ENCODE measurements around the gene ADD3. TPM values are rescaled to one million over a fixed set of nuclear protein-coding genes. Genes with fewer than 3 reads are reported as not detected.

ADD3 gene
- total and polyA plus RNA-seq, 10 of the 15 experiments (the other 5 are each of a cell fraction or from before 2014, with no cell fraction given), result 27.3 to 129 (median 67.8) TPM

DNA sequence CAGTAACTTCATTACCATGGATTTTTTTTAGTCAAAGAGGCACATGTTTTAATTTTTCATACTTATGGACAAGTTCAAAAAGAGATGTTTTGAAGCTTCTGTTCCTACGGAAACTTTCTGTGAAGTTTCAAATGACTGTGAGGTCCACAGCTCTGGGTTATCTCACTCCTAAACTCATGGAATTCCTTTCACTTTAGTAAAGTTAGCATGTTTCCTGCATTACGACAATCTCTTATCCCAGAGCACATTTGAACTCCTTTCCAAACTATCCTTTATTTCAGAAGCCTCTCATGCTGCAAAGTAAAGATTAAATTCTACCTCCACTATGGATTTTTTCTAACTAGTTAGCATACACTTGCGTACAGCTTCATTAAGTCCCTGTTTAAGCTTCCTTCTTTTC is 15.3 kb upstream of the ADD3 start:
- peaks cover 8% of the 10 kb centered on the region for H3K4me1 ChIP-seq (ENCODE audit: control insufficient read depth, insufficient read depth, low read length)
- ChIA-PET RAD21 (ENCODE audit: unreplicated experiment) (interaction anchor here (1.0 to 1.7 kb wide), 5 partner anchors 10 to 144 kb away, joined by 3 to 5 read pairs (median 5); no protein-coding TSS in a partner anchor), POLR2A (interaction anchor here (1.0 kb wide), 1 partner anchor 15 kb away, joined by 3 read pairs; the partner anchor contains the start of gene ADD3), CTCF (interaction anchor here (1.1 to 7.8 kb wide), 7 partner anchors 15 to 287 kb away, joined by 3 to 54 read pairs (median 7); no protein-coding TSS in a partner anchor), SMC1A (ENCODE audit: uncharacterized antibody, unreplicated experiment) (interaction anchor here (0.6 to 1.9 kb wide), 8 partner anchors 10 to 286 kb away, joined by 3 to 8 read pairs (median 4); no protein-coding TSS in a partner anchor)
- no peak overlapping the region for H3K9ac ChIP-seq (ENCODE audit: control insufficient read depth, insufficient read depth, low read length)
- H3K4me2 ChIP-seq (ENCODE audit: control insufficient read depth, insufficient read depth), result no peak overlapping the region
- H3K27me3 ChIP-seq (replicated peaks in 1 of 2; ENCODE audit: control insufficient read depth in 2 of 2, insufficient read depth in 2 of 2, low read length in 1 of 2), result no peaks in the 10 kb centered on the region
- in situ Hi-C loops (cut with MboI) (no loop called here), intact Hi-C loops (cut with micrococcal nuclease; ENCODE audit: unreplicated experiment) (no loop called here)
- DNase-seq (ENCODE audit: low read depth, low spot score) (no peak), FAIRE-seq (no peak), ATAC-seq (no peak)
- H3K36me3 ChIP-seq (ENCODE audit: control insufficient read depth in 2 of 2, insufficient read depth in 2 of 2, low read length in 1 of 2), result no peaks in the 10 kb centered on the region
- H4K20me1 ChIP-seq (ENCODE audit: control insufficient read depth, insufficient read depth), result no peaks in the 10 kb centered on the region
- no peak overlapping the region for H3K27ac ChIP-seq (ENCODE audit: control insufficient read depth, insufficient read depth)
- no peaks in the 10 kb centered on the region; the same call in 2 of the 3 replicates for H3K9me3 ChIP-seq (replicated peaks; ENCODE audit: control insufficient read depth, insufficient read depth, low read length)
- H3K4me3 ChIP-seq, result no peak overlapping the region
- 89% methylated on average over 3 of the region's 3 CpGs for WGBS (ENCODE audit: insufficient coverage, insufficient replicate concordance, low lambda C conversion rate, missing lambda C conversion rate)
- TF ChIP-seq PAX8 (IDR thresholded peaks at IDR 0.05) (no peak), ZSCAN29 (IDR thresholded peaks at IDR 0.05) (no peak), POLR2AphosphoS2 (IDR thresholded peaks at IDR 0.05; ENCODE audit: low read depth, low read length) (no peak), POLR2AphosphoS5 (IDR thresholded peaks at IDR 0.05; ENCODE audit: low read length) (no peak), RELA (IDR thresholded peaks at IDR 0.05; ENCODE audit: borderline replicate concordance, partially characterized antibody) (no peak), BCL11A (IDR thresholded peaks at IDR 0.05; ENCODE audit: low read depth, low read length) (no peak), TCF7 (IDR thresholded peaks at IDR 0.05; ENCODE audit: borderline replicate concordance) (no peak), TCF3 (IDR thresholded peaks at IDR 0.05; ENCODE audit: borderline replicate concordance, insufficient read depth, low read depth, low read length) (no peak), MXI1 (IDR thresholded peaks at IDR 0.05; ENCODE audit: low read depth, low read length) (no peak), SRF (IDR thresholded peaks at IDR 0.05; ENCODE audit: low read depth in 2 of 2, low read length in 2 of 2) (no peak)
- TF ChIP-seq, protein P1, sequence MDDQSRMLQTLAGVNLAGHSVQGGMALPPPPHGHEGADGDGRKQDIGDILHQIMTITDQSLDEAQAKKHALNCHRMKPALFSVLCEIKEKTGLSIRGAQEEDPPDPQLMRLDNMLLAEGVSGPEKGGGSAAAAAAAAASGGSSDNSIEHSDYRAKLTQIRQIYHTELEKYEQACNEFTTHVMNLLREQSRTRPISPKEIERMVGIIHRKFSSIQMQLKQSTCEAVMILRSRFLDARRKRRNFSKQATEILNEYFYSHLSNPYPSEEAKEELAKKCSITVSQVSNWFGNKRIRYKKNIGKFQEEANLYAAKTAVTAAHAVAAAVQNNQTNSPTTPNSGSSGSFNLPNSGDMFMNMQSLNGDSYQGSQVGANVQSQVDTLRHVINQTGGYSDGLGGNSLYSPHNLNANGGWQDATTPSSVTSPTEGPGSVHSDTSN (IDR thresholded peaks at IDR 0.05; ENCODE audit: insufficient replicate concordance, low read depth, low read length), result no peak
- TF ChIP-seq, protein P2, sequence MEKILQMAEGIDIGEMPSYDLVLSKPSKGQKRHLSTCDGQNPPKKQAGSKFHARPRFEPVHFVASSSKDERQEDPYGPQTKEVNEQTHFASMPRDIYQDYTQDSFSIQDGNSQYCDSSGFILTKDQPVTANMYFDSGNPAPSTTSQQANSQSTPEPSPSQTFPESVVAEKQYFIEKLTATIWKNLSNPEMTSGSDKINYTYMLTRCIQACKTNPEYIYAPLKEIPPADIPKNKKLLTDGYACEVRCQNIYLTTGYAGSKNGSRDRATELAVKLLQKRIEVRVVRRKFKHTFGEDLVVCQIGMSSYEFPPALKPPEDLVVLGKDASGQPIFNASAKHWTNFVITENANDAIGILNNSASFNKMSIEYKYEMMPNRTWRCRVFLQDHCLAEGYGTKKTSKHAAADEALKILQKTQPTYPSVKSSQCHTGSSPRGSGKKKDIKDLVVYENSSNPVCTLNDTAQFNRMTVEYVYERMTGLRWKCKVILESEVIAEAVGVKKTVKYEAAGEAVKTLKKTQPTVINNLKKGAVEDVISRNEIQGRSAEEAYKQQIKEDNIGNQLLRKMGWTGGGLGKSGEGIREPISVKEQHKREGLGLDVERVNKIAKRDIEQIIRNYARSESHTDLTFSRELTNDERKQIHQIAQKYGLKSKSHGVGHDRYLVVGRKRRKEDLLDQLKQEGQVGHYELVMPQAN (conservative IDR thresholded peaks at IDR 0.05), result no peak
- TF ChIP-seq, protein P3, sequence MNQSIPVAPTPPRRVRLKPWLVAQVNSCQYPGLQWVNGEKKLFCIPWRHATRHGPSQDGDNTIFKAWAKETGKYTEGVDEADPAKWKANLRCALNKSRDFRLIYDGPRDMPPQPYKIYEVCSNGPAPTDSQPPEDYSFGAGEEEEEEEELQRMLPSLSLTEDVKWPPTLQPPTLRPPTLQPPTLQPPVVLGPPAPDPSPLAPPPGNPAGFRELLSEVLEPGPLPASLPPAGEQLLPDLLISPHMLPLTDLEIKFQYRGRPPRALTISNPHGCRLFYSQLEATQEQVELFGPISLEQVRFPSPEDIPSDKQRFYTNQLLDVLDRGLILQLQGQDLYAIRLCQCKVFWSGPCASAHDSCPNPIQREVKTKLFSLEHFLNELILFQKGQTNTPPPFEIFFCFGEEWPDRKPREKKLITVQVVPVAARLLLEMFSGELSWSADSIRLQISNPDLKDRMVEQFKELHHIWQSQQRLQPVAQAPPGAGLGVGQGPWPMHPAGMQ (IDR thresholded peaks at IDR 0.05; ENCODE audit: borderline replicate concordance), result no peak
- TF ChIP-seq, protein P4, sequence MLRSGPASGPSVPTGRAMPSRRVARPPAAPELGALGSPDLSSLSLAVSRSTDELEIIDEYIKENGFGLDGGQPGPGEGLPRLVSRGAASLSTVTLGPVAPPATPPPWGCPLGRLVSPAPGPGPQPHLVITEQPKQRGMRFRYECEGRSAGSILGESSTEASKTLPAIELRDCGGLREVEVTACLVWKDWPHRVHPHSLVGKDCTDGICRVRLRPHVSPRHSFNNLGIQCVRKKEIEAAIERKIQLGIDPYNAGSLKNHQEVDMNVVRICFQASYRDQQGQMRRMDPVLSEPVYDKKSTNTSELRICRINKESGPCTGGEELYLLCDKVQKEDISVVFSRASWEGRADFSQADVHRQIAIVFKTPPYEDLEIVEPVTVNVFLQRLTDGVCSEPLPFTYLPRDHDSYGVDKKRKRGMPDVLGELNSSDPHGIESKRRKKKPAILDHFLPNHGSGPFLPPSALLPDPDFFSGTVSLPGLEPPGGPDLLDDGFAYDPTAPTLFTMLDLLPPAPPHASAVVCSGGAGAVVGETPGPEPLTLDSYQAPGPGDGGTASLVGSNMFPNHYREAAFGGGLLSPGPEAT (IDR thresholded peaks at IDR 0.05; ENCODE audit: low read depth), result no peak
- TF ChIP-seq, protein P5, sequence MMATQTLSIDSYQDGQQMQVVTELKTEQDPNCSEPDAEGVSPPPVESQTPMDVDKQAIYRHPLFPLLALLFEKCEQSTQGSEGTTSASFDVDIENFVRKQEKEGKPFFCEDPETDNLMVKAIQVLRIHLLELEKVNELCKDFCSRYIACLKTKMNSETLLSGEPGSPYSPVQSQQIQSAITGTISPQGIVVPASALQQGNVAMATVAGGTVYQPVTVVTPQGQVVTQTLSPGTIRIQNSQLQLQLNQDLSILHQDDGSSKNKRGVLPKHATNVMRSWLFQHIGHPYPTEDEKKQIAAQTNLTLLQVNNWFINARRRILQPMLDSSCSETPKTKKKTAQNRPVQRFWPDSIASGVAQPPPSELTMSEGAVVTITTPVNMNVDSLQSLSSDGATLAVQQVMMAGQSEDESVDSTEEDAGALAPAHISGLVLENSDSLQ (IDR thresholded peaks at IDR 0.05), result no peak
- H3K79me2 ChIP-seq (ENCODE audit: control insufficient read depth, insufficient read depth, low read length), result no peaks in the 10 kb centered on the region
- BruUV-seq (replicated peaks), result no TSS peak
- H2AFZ ChIP-seq (ENCODE audit: control insufficient read depth, low read depth, low read length), result no peak overlapping the region

All from GM12878 (cell line).